ENCODE measurements around the gene PDP2.

DNA sequence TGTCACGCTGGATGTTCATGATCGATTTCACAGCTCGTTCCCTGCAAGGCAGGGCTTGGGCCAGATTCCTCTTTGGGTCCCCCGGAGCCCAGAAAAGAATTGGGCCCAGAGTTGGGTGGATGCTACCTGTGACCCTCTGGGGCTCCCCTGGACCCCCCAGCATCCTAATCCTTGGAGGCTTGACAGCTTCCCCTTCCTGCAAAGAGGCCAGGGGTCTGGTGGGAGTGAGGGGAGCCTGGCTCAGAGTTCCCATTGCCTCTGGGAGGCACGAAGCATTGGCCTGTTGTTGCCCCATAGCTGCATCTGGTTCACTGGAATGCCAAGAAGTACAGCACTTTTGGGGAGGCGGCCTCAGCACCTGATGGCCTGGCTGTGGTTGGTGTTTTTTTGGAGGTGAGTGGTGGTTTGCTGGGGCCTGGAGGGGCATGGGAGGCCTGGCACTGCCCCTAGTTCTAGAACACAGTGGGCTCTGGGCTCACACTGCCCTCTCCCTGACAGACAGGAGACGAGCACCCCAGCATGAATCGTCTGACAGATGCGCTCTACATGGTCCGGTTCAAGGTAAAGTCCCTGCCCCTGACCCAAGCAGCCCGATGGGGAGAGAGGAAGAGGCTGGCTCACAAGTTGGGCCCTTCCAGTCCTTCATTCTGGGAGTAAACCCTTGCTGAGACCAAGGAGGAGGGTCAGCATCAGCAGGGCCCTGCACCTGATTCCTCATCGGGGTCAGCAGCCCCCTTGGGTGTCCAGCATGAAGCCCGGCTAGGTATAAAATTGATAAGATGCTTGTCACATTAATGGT is 28.9 kb upstream of the PDP2 start:
- TF ChIP-seq CTCF (IDR thresholded peaks at IDR 0.05): no peak
- no peak for TF ChIP-seq POLR2A (IDR thresholded peaks at IDR 0.05)

All from tibial nerve (tissue), 3 donors.